Neural cell (in vitro differentiated cells): Measurements from ENCODE around the gene ZNF195. TPM values are rescaled to one million over a fixed set of nuclear protein-coding genes. Genes with fewer than 3 reads are reported as not detected.
"Not testable (repeated sequence)": the region's sequence is repeated elsewhere in the genome, so short reads cannot be mapped to it uniquely, and the experiment has no call there.

Experiments
- H2AFZ ChIP-seq: fragments of 200-600, 300-800 bp; sonication (generic), shearing (Covaris generic); 2 replicates; pipeline ENCODE4 v1.6.0; 2014; ENCODE audit warnings: low read depth, mild to moderate bottlenecking, antibody characterized with exemption, low read length, moderate library complexity
- H3F3A ChIP-seq: fragments of 200-600 bp; shearing (Covaris generic); 2 replicates; pipeline ENCODE4 v1.6.1; 2016; ENCODE audit warnings: mild to moderate bottlenecking, moderate library complexity, mixed read lengths, antibody characterized with exemption, low read length; ENCODE audit not compliant: insufficient read depth, poor library complexity, severe bottlenecking
- H3K27ac ChIP-seq: fragments of 200-600, 300-800 bp; sonication (generic), shearing (Covaris generic); 2 replicates; pipeline ENCODE4 v1.5.1; 2014; ENCODE audit warnings: mild to moderate bottlenecking, low read length, moderate library complexity
- H3K27me3 ChIP-seq: fragments of 300-800, 200-600 bp; sonication (generic), shearing (Covaris generic); 2 replicates; pipeline ENCODE4 v1.6.0; 2014; ENCODE audit warnings: mild to moderate bottlenecking, low read depth, low read length, moderate library complexity; ENCODE audit not compliant: insufficient read depth
- H3K36me3 ChIP-seq: fragments of 300-800, 200-600 bp; sonication (generic), shearing (Covaris generic); 2 replicates; pipeline ENCODE4 v1.5.1; 2014; ENCODE audit warnings: mild to moderate bottlenecking, antibody characterized with exemption, low read length, moderate library complexity; ENCODE audit not compliant: insufficient read depth
- H3K4me2 ChIP-seq: fragments of 300-800, 200-600 bp; sonication (generic), shearing (Covaris generic); 2 replicates; pipeline ENCODE4 v1.6.0; 2014; ENCODE audit warnings: mild to moderate bottlenecking, low read length
- H3K4me3 ChIP-seq: fragments of 300-800, 200-600 bp; sonication (generic), shearing (Covaris generic); 2 replicates; pipeline ENCODE4 v1.5.1; 2014; ENCODE audit warnings: mild to moderate bottlenecking, low read length, moderate library complexity
- H3K79me2 ChIP-seq: fragments of 200-600 bp; shearing (Covaris generic); replicated peaks from 2 replicates; pipeline ENCODE4 v1.6.0; 2014; ENCODE audit warnings: mild to moderate bottlenecking, low read length, moderate library complexity; ENCODE audit not compliant: insufficient read depth
- H3K9ac ChIP-seq: fragments of 300-800, 200-600 bp; sonication (generic), shearing (Covaris generic); 2 replicates; pipeline ENCODE4 v1.6.1; 2016; ENCODE audit warnings: mild to moderate bottlenecking, low read length, mixed read lengths
- H3K9me2 ChIP-seq: fragments of 200-600 bp; shearing (Covaris generic); 2 replicates; pipeline ENCODE4 v1.6.1; 2016; ENCODE audit warnings: mild to moderate bottlenecking, low read length, mixed read lengths; ENCODE audit not compliant: insufficient read depth
- H3K9me3 ChIP-seq: fragments of 200-600, 300-800 bp; sonication (generic), shearing (Covaris generic); 2 replicates; pipeline ENCODE4 v1.6.1; 2016; ENCODE audit warnings: mild to moderate bottlenecking, mixed run types, low read length, moderate library complexity, mixed read lengths
- H4K20me1 ChIP-seq: fragments of 200-600 bp; shearing (Covaris generic); 2 replicates; pipeline ENCODE4 v1.6.1; 2016; ENCODE audit warnings: mild to moderate bottlenecking, mixed run types; ENCODE audit not compliant: insufficient read depth
- RAD21 ChIP-seq: fragments of 450-650 bp; conservative IDR thresholded peaks from 2 replicates; pipeline ENCODE4 v1.6.1; 2014; ENCODE audit warnings: antibody characterized with exemption, mild to moderate bottlenecking, moderate library complexity
- SMC3 ChIP-seq: fragments of 450-650 bp; conservative IDR thresholded peaks from 2 replicates; pipeline ENCODE4 v1.6.1; 2014; ENCODE audit warnings: antibody characterized with exemption, mild to moderate bottlenecking, moderate library complexity; ENCODE audit not compliant: poor library complexity
- polyA plus RNA-seq: library from polyadenylated mRNA; depleted of rRNA; stranded (reverse); fragments of >200 nt; gene quantifications from 2 replicates; pipeline ENCODE4 v1.2.3, GENCODE V29; 2014
- TF ChIP-seq, protein P1 (sequence below): fragments of 450-650 bp; IDR thresholded peaks from 2 replicates; pipeline ENCODE4 v1.5.1; 2014; ENCODE audit warnings: antibody characterized with exemption, mild to moderate bottlenecking, moderate library complexity; ENCODE audit not compliant: poor library complexity, severe bottlenecking

ZNF195 gene
- polyA plus RNA-seq, 1 donor from 2014 or later = 101 TPM

DNA sequence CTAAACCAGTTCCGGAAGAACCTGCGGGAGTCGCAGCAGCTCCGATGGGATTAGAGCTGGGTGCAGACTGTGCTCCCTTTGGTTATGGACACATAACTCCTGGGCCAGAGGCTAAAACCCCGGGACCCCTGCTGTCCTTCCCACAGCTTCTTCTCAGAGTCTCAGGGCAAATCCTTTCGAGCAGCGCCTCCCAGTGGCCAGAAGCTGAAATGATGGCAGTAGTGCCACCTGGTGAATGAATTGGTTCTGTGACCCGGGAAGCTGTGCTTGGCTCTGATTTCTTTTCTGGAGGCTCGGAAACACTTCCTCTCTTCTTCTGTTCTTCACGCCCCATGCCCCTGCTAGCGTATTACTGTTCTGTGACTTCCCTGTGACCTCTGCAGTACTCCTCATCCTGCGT is 29.8 kb upstream of the ZNF195 start:
- H3K9me2 ChIP-seq, H2AFZ ChIP-seq, H3K79me2 ChIP-seq, H3K27ac ChIP-seq, H3K9me3 ChIP-seq, H3K27me3 ChIP-seq, H3F3A ChIP-seq, H3K36me3 ChIP-seq, H3K4me2 ChIP-seq, H4K20me1 ChIP-seq, H3K9ac ChIP-seq, H3K4me3 ChIP-seq: not testable (repeated sequence)
- TF ChIP-seq, protein P1, sequence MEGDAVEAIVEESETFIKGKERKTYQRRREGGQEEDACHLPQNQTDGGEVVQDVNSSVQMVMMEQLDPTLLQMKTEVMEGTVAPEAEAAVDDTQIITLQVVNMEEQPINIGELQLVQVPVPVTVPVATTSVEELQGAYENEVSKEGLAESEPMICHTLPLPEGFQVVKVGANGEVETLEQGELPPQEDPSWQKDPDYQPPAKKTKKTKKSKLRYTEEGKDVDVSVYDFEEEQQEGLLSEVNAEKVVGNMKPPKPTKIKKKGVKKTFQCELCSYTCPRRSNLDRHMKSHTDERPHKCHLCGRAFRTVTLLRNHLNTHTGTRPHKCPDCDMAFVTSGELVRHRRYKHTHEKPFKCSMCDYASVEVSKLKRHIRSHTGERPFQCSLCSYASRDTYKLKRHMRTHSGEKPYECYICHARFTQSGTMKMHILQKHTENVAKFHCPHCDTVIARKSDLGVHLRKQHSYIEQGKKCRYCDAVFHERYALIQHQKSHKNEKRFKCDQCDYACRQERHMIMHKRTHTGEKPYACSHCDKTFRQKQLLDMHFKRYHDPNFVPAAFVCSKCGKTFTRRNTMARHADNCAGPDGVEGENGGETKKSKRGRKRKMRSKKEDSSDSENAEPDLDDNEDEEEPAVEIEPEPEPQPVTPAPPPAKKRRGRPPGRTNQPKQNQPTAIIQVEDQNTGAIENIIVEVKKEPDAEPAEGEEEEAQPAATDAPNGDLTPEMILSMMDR = peak; percentile 79
- peak; percentile 67 for TF ChIP-seq SMC3
- peak; percentile 59 for TF ChIP-seq RAD21

DNA sequence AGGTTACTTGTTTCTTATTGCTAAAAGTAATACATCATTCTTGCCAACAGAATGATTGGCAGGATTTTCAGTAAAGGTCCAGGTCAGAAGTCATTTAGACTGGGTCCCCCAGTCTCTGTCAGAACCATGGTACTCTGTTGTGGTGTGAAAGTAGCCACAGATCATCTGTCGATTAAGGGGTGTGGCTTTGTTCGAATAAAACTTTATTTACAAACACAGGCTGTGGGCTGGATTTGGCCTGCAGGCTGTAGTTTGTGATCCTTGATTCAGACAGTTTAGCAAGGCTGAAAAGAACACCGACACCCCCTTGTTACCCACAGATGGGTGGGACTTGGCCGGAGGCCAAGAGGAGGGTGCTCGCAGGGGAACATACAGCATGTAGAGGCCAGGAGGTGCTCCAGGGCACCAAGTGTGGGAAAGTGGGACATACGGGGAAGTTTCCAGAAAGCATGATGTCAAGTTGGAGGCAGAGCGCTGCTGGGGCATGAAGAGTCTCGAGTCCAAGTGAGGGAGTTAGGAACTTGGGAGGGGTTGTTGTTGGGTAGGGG is 29.2 kb upstream of the ZNF195 start:
- not testable (repeated sequence) for H3K4me2 ChIP-seq, H3K4me3 ChIP-seq, H3F3A ChIP-seq, H3K9me3 ChIP-seq, H3K9me2 ChIP-seq, H3K9ac ChIP-seq, H3K36me3 ChIP-seq, H4K20me1 ChIP-seq, H3K79me2 ChIP-seq, H2AFZ ChIP-seq, H3K27me3 ChIP-seq, H3K27ac ChIP-seq

DNA sequence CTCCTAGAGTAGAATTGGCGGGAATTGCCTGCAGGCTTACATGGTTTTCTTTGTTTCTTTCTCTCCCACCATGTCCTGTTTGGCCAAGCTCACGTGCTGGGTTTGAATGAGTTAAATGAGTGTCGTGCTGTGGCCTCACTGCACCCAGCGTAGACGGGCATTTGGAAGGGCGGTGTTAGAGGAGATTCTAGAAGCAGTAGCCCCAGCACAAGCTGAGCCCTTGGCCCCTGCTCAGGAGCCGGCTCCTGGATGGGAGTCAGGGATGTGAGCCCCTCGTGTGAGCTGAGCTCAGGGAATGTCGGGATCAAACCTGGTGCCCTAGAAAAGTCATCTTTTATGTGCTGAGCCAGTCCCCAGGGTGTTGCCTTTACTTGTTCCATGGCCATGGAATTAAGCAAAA is 28.0 kb upstream of the ZNF195 start:
- H3K36me3 ChIP-seq, H3F3A ChIP-seq, H3K27ac ChIP-seq, H3K9me2 ChIP-seq, H3K27me3 ChIP-seq, H3K4me3 ChIP-seq, H3K4me2 ChIP-seq, H4K20me1 ChIP-seq, H3K9ac ChIP-seq, H3K9me3 ChIP-seq, H3K79me2 ChIP-seq, H2AFZ ChIP-seq: not testable (repeated sequence)

DNA sequence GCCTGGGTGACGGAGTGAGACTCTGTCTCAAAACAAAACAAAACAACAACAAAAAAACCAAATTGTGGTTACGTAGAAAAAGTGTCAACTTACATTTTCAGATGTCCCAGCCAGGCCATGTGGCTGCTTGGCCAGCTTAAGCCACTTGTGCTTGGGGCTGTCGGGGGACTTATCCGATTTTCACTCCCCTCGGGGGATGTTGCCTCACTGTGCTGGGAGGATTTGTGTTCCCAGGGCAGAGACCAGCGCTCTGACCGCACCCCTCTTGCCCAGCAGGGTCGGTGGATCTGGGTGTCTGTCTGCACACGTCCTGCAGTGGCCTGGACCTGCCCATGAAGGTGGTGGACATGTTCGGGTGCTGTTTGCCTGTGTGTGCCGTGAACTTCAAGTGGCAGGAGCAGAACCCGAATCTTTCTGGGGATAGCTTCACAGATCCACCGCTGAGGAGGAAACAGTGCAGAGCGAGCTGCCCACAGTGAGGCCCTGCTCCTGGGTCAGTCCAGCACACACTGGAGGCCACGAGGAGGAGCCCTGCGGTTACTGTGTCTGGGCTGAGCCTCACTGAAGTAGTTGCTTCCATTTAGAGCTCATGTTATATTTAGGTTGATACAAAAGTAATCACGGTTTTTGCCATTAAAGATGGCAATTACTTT is 27.4 kb upstream of the ZNF195 start:
- H3K4me3 ChIP-seq, H3K36me3 ChIP-seq, H2AFZ ChIP-seq: not testable (repeated sequence)

DNA sequence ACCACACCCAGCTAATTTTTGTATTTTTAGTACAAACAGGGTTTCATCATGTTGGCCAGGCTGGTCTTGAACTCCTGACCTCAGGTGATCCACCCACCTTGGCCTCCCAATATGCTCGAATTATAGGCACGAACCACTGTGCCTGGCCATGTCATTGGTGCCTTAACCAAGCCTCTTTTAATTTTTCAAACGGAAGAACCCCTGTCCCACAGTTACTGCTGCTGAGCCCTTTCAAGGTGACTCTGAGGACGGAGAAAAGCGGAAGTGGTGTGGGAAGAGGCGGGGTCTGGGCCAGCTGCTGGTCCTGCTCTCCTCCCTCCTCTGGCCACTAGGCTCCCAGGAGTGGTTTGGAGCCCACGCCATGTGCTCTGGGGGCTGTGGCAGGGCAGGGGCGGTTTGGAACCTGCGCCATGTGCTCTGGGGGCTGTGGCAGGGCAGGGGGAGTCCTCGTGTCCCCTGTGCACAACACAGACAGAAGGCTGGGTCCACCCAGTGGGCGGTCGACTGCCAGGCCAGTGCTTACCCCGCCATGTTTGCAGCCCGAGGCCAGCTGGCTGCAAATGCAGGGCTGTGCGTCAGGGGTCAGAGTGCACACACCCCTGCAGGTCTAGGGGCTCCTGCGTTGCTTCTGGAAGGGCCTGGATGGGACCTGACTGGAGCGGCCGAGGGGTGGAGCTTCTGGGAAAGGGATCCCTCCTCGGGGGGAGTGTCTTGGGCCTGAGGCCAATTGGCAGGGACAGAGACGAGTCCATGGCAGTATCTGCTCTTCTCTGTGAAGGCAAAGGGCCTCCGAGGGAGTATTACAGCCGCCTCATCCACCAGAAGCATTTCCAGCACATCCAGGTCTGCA is 25.4 kb upstream of the ZNF195 start:
- not testable (repeated sequence) for H4K20me1 ChIP-seq, H3K27ac ChIP-seq, H3K9me3 ChIP-seq, H3K36me3 ChIP-seq, H2AFZ ChIP-seq, H3K9me2 ChIP-seq, H3F3A ChIP-seq, H3K4me3 ChIP-seq, H3K27me3 ChIP-seq, H3K9ac ChIP-seq, H3K79me2 ChIP-seq, H3K4me2 ChIP-seq

More for the DNA sequence above, 27.4 kb upstream of the ZNF195 start:
- not testable (repeated sequence) for H3K27ac ChIP-seq, H4K20me1 ChIP-seq, H3K9me2 ChIP-seq, H3K79me2 ChIP-seq, H3K9me3 ChIP-seq, H3K27me3 ChIP-seq, H3K4me2 ChIP-seq, H3F3A ChIP-seq, H3K9ac ChIP-seq

DNA sequence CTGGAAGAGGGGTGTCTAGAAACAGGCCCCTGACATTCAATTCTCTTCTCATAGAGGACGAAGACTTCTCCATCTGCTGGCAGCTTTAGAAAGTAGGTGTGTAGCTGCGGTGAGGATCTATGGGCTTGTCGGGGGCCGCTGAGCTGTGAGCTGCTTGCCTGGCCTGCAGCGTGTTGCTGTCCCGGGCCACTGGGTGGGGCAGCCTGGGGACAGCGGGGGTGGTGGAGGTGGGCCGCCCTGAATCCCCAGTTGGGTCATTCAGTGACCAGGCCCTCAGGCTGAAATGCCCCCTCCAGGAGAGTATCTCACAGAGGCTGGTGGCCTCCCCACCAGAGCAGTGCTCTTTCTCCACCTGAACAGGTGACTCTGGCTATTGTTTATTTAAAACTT is 23.9 kb upstream of the ZNF195 start:
- H3K9ac ChIP-seq, H3K4me2 ChIP-seq, H3K27ac ChIP-seq, H3K27me3 ChIP-seq, H3F3A ChIP-seq, H3K9me2 ChIP-seq, H3K4me3 ChIP-seq, H2AFZ ChIP-seq, H3K9me3 ChIP-seq, H4K20me1 ChIP-seq, H3K79me2 ChIP-seq, H3K36me3 ChIP-seq: not testable (repeated sequence)
